Tibial nerve (tissue), 4 donors: ENCODE results near the gene PTHLH.

Experiments
- CTCF ChIP-seq, 5 experiments: fragments of 200-600 bp in 3 of 5; fragments of 450-650 bp in 2 of 5; sonication (generic) in 3 of 5; IDR thresholded peaks; one replicate each; pipeline ENCODE4 v1.5.1; 2016 to 2019; ENCODE audit warnings: antibody characterized with exemption in 5 of 5, mild to moderate bottlenecking in 3 of 5, moderate library complexity in 2 of 5
- EP300 ChIP-seq, 2 donors: sonication (generic); formaldehyde crosslinking; IDR thresholded peaks; one replicate each; pipeline ENCODE4 v1.6.1; 2017; ENCODE audit warnings: antibody characterized with exemption in 2 of 2, mild to moderate bottlenecking in 1 of 2
- POLR2A ChIP-seq, 2 donors: fragments of 450-650 bp; IDR thresholded peaks; one replicate each; pipeline ENCODE4 v1.6.1; 2017; ENCODE audit warnings: antibody characterized with exemption in 2 of 2, mild to moderate bottlenecking in 2 of 2, moderate library complexity in 2 of 2

GRCh38 chr12:27924350-27925135 lies 48.0 kb downstream of the PTHLH start:
- TF ChIP-seq POLR2A (IDR thresholded peaks at IDR 0.05): no peak
- no peak for TF ChIP-seq CTCF (IDR thresholded peaks at IDR 0.05)
- TF ChIP-seq EP300 (IDR thresholded peaks at IDR 0.05): no peak
